HUDEP-2 (cell line): ENCODE measurements around the gene CHAD.
"Not testable (repeated sequence)": the region's sequence is repeated elsewhere in the genome, so short reads cannot be mapped to it uniquely, and the experiment has no call there.

Source experiments
- DNase-seq, 76 experiments: peaks; one replicate each; lab custom pipeline; 2025; ENCODE audit not compliant: unreplicated experiment in 76 of 76; lab: John Stamatoyannopoulos, UW

The CHAD gene

GRCh38 chr17:50475775-50476544, 7.3 kb upstream of the CHAD start:
- DNase-seq, result not testable (repeated sequence)

DNA sequence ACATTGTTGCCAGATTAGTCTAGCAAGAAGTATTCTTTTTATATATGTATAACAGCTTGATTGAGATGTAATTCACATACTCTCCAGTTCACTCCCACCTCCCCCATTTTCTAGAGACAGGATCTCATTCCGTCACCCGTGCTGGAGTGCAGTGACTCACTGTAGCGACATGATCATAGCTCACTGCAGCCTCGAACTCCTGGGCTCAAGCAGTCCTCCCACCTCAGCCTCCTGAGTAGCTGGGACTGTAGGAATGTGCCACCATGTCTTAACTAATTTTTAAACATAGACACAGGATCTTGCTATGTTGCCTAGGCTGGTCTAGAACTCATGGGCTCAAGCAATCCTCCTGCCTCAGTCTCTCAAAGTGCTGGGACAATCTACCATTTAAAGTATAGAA, 6.7 kb upstream of the CHAD start:
- DNase-seq, result no peak

- DNase-seq, result no peak
These were observed 5.8 kb upstream of the CHAD start for GRCh38 chr17:50474523-50474922.

DNA sequence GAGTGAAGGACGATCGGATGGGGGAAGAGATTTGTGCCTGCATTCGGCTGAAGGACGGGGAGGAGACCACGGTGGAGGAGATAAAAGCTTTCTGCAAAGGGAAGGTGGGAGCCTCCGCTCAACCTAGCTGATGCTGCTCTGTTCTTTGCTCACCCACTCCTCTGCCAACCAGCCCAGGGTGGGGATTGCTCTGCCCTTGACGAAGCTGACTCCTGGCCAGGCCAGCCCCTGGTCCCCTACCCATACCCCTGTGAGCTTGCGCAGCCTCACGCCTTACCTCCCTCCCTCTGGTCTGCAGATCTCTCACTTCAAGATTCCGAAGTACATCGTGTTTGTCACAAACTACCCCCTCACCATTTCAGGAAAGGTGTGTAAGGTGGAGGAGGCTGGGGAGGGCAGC, 5.2 kb upstream of the CHAD start:
- DNase-seq, result no peak

- not testable (repeated sequence) for DNase-seq
These were observed 4.1 kb upstream of the CHAD start for GRCh38 chr17:50472761-50473161.

GRCh38 chr17:50472286-50472685, 3.6 kb upstream of the CHAD start:
- DNase-seq, result no peak

- DNase-seq, result no peak
These were observed 2.6 kb upstream of the CHAD start for GRCh38 chr17:50471009-50471905.

DNA sequence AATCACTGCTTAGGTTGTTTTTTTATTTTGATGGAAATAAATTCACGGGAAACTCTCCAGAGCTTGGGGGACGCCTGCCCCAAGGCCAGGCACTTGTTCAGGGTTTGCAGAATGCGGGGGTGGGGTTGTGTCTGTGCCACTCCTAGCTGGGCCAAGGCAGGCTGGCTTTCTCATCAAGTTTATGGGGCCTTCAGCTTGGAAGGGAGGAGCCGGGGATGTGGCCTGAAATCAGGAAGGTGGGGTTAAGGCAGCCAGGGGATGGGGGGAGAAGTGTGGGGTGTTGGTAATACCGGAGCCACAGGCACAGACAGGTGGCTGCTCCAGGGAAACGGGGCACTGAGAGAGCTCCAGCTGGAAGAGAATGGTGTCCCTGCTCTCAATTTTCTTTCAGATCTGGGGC, 1.7 kb upstream of the CHAD start:
- no peak for DNase-seq

DNA sequence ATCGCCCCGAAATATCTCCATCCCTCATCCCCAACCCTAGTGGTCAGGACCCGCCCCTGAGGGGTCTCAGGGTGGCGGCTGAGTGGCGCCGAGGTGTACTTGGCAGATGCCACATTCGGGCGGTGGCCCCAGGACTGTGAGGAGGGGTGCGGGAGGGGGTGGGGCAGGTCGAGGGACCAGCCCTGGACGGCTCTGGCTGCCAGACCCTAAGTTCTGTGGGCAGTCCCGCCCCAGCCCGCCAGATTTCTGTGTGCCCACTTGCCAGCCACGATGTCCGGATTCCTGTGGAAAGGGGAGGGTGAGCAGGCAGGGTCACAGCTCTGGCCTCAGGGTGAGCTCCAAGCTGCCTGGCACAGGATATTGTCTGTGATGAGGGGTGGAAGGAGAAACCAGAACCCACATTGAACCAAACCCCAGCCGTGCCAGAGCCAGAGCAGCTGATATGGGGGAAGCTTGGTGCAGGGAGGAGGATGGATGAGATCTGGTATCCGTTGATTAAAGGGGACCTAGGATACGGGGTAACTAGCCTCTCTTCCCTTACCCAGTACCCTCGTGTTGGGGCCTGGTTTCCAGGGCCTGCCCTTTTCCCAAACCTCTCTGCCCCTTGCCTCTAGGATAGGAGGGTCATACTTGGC, 1.1 kb upstream of the CHAD start:
- DNase-seq, result no peak

- DNase-seq, result no peak
These were observed 527 bp upstream of the CHAD start for GRCh38 chr17:50469208-50469605.

DNA sequence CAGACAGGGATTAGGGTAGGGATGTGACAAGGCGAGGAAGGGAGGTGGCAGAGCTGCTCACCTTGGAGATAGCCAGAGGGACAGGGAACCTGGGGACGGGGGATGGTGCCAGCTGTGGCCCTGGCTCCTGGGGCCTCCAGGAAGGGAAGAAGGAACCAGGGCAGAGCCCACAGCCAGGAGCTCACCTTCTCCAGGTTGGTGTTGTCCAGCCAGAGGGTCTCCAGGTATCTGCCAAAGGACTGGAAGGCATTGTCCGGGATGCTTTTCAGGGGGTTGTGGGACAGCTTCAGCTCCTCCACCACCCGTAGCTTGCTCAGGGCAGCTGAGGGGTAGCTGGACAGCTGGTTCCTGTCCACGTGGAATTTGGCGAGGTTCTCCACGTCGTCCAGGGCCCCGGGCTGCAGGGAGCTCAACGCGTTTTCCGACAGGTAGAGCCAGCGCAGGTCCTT, 801 bp downstream of the CHAD start:
- DNase-seq, result no peak

DNA sequence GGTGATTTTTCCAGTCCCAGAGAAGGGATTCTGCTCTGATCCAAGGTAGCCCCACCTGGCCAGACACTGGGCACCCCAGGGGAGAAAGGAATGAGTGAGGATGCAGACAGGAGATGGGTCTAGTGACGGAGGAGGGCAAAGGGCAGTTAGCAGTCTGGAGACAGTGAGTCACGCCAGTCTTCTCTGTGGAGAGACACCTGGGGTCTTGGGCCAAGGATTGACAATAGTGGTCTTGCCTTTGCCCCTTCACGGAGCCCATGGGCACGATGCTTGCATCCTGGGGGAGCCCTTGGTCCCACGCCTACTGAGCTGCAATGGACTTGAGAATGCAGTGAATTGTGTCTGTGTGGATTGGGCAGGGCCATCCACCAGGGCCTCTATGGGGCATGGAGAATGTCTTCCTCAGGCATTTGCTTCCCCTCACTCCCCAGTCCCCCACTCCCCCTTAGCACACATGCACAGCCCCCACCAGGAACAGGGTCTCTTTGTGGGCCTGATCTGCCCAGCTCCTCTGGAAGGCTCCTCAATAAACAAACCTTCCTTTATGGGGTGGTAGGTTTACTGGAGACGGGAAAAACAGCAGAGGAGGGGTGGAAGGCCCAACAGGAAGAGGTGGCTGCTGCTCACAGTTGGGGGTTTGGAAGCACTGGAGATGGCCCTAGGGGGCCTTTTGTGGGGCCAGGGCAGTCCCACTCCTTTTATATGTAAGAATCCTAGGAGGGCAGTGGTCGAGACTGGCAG, 1.4 kb downstream of the CHAD start:
- DNase-seq, result no peak

DNA sequence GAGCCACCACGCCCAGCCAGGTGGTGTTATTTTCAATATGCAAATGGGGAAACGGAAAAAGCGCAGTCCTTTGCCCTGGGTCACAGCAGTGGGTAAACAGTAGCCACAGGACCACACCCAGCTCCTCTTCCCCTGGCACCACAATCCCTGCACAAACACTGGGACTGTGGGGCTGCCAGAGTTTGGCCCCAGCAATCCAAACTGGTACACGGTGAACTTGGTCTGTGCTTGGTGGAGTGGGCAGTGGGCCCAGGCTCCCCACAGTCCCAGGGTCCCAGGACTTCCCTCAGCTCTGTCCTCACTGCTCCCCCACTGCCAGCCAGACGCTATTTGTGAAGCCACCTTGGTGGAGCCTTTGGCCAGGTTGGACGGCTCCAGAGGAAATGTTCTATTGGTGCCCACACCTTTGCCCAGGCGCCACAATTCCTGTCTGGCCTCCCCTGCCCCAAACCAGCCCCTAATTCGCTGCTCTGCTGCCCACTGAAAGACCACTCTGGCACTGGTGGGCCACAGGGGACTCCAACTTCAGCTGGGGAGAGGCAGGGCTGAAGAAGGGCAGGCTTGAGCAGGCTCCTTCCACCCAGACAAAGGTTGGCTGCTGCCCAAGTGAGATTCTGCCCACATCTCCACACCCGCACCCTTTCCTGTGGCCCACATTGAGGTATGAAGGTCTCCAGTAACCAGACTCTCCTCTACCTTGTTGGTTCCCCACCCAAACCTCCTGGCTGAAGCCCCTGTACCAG, 2.1 kb downstream of the CHAD start:
- DNase-seq, result peak in 1 of 76 experiments; percentile 10

DNA sequence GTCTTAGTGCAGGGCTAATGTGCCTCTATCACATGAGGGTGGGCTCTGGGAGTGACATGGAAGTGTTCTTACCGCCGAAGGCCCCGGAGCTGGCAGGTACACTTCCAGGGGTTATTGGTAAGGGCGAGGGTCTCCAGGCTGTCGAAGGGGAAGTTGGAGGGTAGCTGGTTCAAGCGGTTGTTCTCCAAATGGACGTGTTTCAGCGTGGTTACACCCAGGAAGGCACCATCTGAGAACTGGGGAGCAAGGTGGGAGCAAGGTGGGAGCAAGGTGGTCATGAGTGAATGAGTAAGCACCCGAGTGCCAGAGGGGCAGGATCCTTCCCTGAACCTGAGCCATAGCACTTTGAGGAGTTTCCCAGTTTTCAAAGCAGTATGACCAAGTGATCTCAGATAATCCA, 3.0 kb downstream of the CHAD start:
- DNase-seq, result no peak

GRCh38 chr17:50465171-50465570, 3.5 kb downstream of the CHAD start:
- DNase-seq, result no peak

DNA sequence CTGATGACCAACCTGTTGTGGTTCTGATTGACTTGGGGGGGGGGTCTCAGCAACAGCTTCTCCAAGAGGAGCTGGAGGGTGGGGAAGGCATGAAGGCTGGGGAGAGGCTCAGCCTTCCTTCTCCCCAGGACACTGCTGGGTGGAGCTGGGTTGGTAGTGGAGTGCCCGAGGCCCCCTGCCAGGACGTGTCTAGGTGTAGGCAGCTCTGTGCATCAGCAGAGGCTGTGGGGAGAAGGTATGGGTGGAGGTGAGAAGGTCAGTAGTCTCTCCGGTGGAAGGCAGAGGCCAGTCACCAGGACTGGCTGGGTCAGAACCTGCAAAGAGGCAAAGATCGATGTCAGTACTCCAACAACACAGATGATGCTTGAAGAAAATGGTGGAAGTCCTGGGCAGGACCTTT, 3.9 kb downstream of the CHAD start:
- DNase-seq, result no peak

DNA sequence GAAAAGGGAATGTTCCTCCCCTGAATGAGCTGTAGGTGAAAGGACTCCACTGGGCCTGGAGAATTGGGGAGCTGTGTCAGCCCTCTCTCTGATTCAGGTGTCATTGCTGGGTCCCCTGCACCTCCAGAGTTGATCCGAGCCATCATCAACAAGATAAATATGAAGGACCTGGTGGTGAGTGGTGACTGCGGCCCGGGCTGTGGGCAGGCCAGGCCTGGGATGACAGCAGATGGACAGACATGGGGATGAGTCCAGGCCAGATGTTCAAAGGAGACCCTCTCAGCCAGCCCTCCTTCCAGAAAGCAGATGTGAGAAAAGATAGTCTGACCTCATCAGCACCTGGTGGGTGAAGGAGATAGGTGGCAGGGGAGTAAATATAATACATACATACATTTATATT, 4.6 kb downstream of the CHAD start:
- no peak for DNase-seq

- DNase-seq, result no peak
These were observed 6.2 kb downstream of the CHAD start for GRCh38 chr17:50462446-50462845.

- no peak for DNase-seq
These were observed 7.0 kb downstream of the CHAD start for GRCh38 chr17:50461550-50462132.
